OCI-M2 (cell line): ENCODE data around the gene STK25.
"Not testable (repeated sequence)": the region's sequence is repeated elsewhere in the genome, so short reads cannot be mapped to it uniquely, and the experiment has no call there.

Experiments
- DNase-seq: peaks from one replicate; lab custom pipeline; 2025; ENCODE audit not compliant: unreplicated experiment; lab: John Stamatoyannopoulos, UW

Gene STK25

DNA sequence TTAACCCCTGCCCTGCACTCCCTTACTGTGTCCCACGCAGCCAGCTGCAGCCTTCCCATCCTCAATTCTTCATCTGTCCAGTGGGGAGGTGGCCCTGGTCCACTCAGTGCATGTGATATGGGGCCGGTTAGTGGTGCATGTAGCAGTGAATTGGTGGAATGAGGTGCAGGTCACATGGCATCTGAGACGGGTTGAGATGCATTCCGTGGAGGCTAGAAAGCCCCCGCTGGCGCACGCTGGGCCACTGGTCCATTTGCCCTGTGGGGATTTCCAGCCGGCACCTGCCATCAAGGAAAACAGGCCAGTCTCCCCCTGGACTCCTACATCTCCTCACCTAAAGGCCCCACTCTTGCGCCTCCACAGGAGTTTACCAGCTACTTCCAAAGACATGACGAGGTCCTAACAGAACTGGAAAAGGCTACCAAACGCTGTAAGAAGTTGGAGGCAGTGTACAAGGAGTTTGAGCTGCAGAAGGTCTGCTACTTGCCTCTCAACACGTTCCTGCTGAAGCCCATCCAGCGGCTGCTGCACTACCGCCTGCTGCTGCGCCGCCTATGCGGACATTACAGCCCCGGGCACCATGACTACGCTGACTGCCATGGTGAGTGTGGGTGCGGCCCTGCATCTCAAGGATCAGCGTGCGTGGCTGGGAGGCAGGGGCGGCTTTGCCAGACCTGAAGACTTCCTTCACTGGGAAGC is 40.5 kb downstream of the STK25 start:
- no peak for DNase-seq

- no peak for DNase-seq
Observed at GRCh38 chr2:241466230-241466629, 42.2 kb downstream of the STK25 start.

DNA sequence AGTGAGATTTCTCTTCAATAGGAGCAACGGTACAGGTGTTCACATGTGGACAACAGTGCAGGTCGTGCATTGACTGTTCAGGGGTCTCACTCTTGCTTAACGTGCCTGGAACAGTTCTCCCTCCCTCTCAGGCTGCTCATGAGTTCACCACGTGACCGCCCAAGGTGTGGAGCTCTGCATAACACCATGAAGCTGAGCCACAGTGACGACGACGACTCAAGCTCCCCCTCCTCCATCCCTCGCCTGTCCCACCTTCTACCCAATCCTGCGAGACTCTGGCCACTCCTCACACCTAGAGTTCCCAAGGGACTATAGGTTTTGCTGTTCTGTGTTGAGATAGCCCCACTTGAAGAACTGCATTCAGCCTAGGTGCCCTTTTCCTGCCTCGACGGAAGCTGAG is 42.8 kb downstream of the STK25 start:
- no peak for DNase-seq

GRCh38 chr2:241463276-241464135 is 44.9 kb downstream of the STK25 start:
- DNase-seq = no peak

GRCh38 chr2:241461693-241462677 is 46.4 kb downstream of the STK25 start:
- DNase-seq = no peak

DNA sequence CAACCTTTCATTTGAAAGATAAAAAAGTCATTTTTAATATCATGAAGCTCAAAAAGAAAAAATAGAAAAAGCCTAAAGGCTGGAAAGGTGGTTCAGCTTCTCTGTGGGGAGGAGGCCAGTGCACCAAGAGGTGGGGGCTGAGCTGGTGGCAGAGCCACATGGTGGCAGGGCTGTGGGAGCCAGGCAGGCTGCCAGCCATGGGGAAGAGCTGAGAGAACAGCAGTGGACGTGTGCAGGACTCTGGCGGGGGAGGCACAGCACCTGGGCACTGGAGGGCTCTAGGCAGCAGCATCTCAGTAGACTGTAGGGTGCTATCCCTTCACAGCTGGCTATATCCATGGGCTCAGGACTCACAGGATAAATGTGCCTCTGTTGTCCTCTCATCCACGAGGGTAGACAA is 47.8 kb downstream of the STK25 start:
- DNase-seq = no peak

GRCh38 chr2:241459520-241459919 is 48.9 kb downstream of the STK25 start:
- no peak for DNase-seq

DNA sequence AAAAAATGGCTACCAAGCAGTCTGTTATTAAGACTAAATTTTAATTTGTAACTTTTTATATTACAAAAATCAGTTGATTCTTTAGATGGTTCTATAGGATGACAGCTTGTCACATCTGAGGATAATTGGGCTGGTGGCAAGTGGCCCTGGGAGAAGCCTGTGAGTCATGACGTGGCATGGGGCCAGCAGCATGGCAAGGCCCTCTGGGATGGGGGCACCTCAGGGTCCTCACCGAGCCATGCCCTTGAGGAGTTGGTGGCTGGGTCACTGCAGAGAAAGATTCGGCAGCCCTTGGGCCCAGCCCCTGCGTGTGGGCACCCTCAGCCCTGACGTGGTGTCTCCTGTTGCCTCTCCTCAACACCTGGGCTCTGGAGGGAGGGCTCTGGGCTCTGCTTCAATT is 49.7 kb downstream of the STK25 start:
- DNase-seq = no peak

GRCh38 chr2:241456546-241456945 is 51.8 kb downstream of the STK25 start:
- DNase-seq = no peak

DNA sequence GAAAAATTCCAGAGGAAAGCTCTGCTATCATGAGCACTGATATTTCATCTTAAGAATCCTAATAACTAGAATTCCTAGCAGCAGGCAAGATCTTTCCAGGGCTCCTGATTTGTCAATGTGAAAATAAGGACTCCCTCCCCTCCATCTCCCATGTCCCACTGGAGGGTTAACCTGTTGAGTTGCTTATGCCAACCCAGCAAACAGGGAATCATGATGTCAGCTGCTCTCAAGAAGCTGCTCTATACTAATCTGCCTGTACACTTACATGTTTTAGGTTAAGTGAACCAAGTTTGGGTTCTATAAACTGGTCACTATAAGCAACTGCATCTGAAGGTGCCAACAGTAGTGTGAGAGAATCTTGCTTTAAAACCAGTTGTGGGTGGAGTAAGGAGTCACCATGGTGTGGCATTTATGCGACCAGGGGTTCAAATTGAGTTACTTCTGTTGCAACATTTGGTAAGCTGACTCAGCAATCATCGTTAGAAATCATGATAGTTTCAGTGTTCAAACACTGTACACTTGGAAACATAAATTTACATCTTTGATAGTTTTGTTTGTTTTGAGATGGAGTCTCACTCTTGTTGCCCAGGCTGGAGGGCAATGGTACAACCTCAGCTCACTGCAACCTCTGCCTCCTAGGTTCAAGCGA is 53.4 kb downstream of the STK25 start:
- DNase-seq = no peak

DNA sequence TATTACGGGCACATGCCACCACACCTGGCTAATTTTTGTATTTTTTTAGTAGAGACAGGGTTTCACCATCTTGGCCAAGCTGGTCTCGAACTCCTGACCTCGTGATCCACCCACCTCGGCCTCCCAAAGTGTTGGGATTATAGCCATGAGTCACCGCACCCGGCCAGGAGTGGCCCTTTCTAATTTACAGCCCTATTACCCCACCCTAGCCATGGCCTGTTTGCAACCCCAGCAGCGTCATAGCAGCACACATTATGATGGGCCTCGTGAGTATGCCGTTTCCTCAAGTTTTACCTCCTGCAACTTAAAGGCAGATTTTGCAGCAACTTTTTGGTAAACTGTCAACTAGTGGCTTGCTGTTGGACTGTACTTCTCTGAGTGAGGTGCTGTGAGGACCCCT is 54.5 kb downstream of the STK25 start:
- not testable (repeated sequence) for DNase-seq

- no peak for DNase-seq
Observed at GRCh38 chr2:241451840-241452506, 56.4 kb downstream of the STK25 start.

DNA sequence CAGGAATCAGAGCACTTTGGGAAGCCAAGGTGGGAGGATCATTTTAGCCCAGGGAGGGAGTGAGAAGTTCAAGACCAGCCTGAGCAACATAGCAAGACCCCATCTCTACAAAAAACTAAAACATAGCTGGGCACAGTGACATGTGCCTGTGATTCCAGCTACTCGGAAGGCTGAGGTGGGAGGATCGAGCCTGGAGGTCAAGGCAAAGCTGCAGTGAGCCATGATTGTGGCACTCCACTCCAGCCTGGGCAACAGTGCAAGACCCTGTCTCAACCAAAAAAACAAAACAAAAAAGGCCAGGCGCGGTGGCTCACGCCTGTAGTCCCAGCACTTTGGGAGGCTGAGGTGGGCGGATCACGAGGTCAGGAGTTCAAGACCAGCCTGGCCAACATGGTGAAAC is 58.3 kb downstream of the STK25 start:
- DNase-seq = not testable (repeated sequence)

DNA sequence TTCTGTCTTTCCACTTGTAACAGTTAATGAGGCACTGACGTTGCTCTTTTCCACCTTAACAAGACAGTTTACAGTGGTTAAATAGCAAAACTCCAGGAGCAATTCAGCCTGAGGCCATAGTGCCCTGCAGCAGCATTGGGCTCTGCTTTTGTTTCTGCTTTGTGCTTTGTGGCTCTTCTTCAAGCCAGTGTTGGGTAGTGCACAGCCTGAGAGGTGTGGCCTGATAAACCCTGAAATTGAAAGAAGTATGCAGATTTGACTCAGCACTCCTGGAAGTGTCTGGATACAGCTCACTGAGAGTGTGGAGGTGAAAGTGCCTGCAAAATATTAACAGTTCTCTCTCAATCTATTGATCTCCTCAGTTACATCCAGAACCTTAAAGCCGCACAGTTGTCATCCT is 63.0 kb downstream of the STK25 start:
- no peak for DNase-seq

- no peak for DNase-seq
Observed at GRCh38 chr2:241443486-241444223, 64.7 kb downstream of the STK25 start.
